SU-DHL-6 (cell line): ENCODE measurements around the gene ARID4A.

Experiments
- CTCF ChIP-seq: fragments of 200-600 bp; sonication (generic); IDR thresholded peaks from one replicate; pipeline ENCODE4 v1.5.1; 2017; ENCODE audit warnings: antibody characterized with exemption, mild to moderate bottlenecking, low read length, moderate library complexity; ENCODE audit not compliant: insufficient read depth, poor library complexity, severe bottlenecking
- EZH2phosphoT487 ChIP-seq: fragments of 200-600 bp; sonication (generic), shearing (Covaris generic); conservative IDR thresholded peaks from 2 replicates; pipeline ENCODE4 v1.6.1; 2018; ENCODE audit warnings: mild to moderate bottlenecking, antibody characterized with exemption, low read length, moderate library complexity, mixed read lengths

GRCh38 chr14:58285132-58285531, 13.2 kb upstream of the ARID4A start:
- TF ChIP-seq EZH2phosphoT487 (no peak), CTCF (no peak)
